Measurements from ENCODE around the gene TNIK.

Gene TNIK

GRCh38 chr3:171380711-171381425, 79.3 kb downstream of the TNIK start:
- POLR2A ChIA-PET: no interaction called here
- TF ChIP-seq, protein P1, sequence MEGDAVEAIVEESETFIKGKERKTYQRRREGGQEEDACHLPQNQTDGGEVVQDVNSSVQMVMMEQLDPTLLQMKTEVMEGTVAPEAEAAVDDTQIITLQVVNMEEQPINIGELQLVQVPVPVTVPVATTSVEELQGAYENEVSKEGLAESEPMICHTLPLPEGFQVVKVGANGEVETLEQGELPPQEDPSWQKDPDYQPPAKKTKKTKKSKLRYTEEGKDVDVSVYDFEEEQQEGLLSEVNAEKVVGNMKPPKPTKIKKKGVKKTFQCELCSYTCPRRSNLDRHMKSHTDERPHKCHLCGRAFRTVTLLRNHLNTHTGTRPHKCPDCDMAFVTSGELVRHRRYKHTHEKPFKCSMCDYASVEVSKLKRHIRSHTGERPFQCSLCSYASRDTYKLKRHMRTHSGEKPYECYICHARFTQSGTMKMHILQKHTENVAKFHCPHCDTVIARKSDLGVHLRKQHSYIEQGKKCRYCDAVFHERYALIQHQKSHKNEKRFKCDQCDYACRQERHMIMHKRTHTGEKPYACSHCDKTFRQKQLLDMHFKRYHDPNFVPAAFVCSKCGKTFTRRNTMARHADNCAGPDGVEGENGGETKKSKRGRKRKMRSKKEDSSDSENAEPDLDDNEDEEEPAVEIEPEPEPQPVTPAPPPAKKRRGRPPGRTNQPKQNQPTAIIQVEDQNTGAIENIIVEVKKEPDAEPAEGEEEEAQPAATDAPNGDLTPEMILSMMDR (IDR thresholded peaks at IDR 0.05; ENCODE audit: insufficient read depth, low read length, missing control alignments): no peak
- no peak for DNase-seq (ENCODE audit: low read depth, low spot score)
- H3K4me3 ChIP-seq (ENCODE audit: low read depth, low read length): no peak overlapping the region
- CTCF ChIA-PET: interaction anchor here (0.8 to 2.0 kb wide), 2 partner anchors 9 to 193 kb away, joined by 3 to 9 read pairs; no protein-coding TSS in a partner anchor

GRCh38 chr3:171379961-171380483, 80.2 kb downstream of the TNIK start:
- ChIA-PET POLR2A (no interaction called here), CTCF (interaction anchor here (1.2 kb wide), 1 partner anchor 11 kb away, joined by 4 read pairs; no protein-coding TSS in a partner anchor)
- TF ChIP-seq, protein P1 (IDR thresholded peaks at IDR 0.05; ENCODE audit: insufficient read depth, low read length, missing control alignments): no peak
- no peak for DNase-seq (ENCODE audit: low read depth, low spot score)
- H3K4me3 ChIP-seq (ENCODE audit: low read depth, low read length): no peak overlapping the region

- no peak overlapping the region for H3K4me3 ChIP-seq (ENCODE audit: low read depth, low read length)
- DNase-seq (ENCODE audit: low read depth, low spot score): no peak
- ChIA-PET POLR2A (no interaction called here), CTCF (interaction anchor here (1.2 kb wide), 1 partner anchor 10 kb away, joined by 4 read pairs; no protein-coding TSS in a partner anchor)
- TF ChIP-seq, protein P1 (IDR thresholded peaks at IDR 0.05; ENCODE audit: insufficient read depth, low read length, missing control alignments): no peak
Observed at GRCh38 chr3:171379281-171379680, 80.9 kb downstream of the TNIK start.

- POLR2A ChIA-PET: no interaction called here
- TF ChIP-seq, protein P1 (IDR thresholded peaks at IDR 0.05; ENCODE audit: insufficient read depth, low read length, missing control alignments): no peak
- DNase-seq (ENCODE audit: low read depth, low spot score): no peak
- CTCF ChIA-PET: no interaction called here
- no peak overlapping the region for H3K4me3 ChIP-seq (ENCODE audit: low read depth, low read length)
Observed at GRCh38 chr3:171378586-171378985, 81.6 kb downstream of the TNIK start.

- TF ChIP-seq, protein P1 (IDR thresholded peaks at IDR 0.05; ENCODE audit: insufficient read depth, low read length, missing control alignments): no peak
- no peak overlapping the region for H3K4me3 ChIP-seq (ENCODE audit: low read depth, low read length)
- CTCF ChIA-PET: no interaction called here
- POLR2A ChIA-PET: no interaction called here
- DNase-seq (ENCODE audit: low read depth, low spot score): no peak
Observed at GRCh38 chr3:171377859-171378258, 82.3 kb downstream of the TNIK start.

GRCh38 chr3:171376596-171376947, 83.6 kb downstream of the TNIK start:
- TF ChIP-seq, protein P1 (IDR thresholded peaks at IDR 0.05; ENCODE audit: insufficient read depth, low read length, missing control alignments): no peak
- no peak overlapping the region for H3K4me3 ChIP-seq (ENCODE audit: low read depth, low read length)
- no peak for DNase-seq (ENCODE audit: low read depth, low spot score)
- CTCF ChIA-PET: no interaction called here
- POLR2A ChIA-PET: no interaction called here
